Suprapubic skin (tissue), 4 donors: ENCODE results near the gene SPINK14. TPM values are rescaled to one million over a fixed set of nuclear protein-coding genes. Genes with fewer than 3 reads are reported as not detected.

Experiments used
- DNase-seq, 2 donors: peaks; one replicate each; pipeline ENCODE4 v3.0.0-alpha.2; 2019; ENCODE audit warnings: low spot score in 2 of 2
- H3K27ac ChIP-seq: fragments of 200-600 bp; sonication (generic); one replicate; pipeline ENCODE4 v1.5.1; 2019
- H3K27me3 ChIP-seq: fragments of 200-600 bp; sonication (generic); one replicate; pipeline ENCODE4 v1.5.1; 2019
- H3K36me3 ChIP-seq: fragments of 200-600 bp; sonication (generic); one replicate; pipeline ENCODE4 v1.5.1; 2019
- H3K4me1 ChIP-seq: fragments of 200-600 bp; sonication (generic); one replicate; pipeline ENCODE4 v1.5.1; 2019
- H3K4me3 ChIP-seq: fragments of 200-600 bp; sonication (generic); one replicate; pipeline ENCODE4 v1.5.1; 2019; ENCODE audit warnings: mild to moderate bottlenecking
- H3K9me3 ChIP-seq: fragments of 200-600 bp; sonication (generic); one replicate; pipeline ENCODE4 v1.5.1; 2019
- EP300 ChIP-seq: sonication (generic); formaldehyde crosslinking; IDR thresholded peaks from one replicate; pipeline ENCODE4 v1.6.1; 2017; ENCODE audit warnings: antibody characterized with exemption
- POLR2A ChIP-seq, 2 donors: fragments of 450-650 bp; IDR thresholded peaks; one replicate each; pipeline ENCODE4 v1.6.1; 2017; ENCODE audit warnings: antibody characterized with exemption in 2 of 2, mild to moderate bottlenecking in 2 of 2, moderate library complexity in 2 of 2
- POLR2AphosphoS5 ChIP-seq, 3 donors: sonication (generic); formaldehyde crosslinking; IDR thresholded peaks; one replicate each; pipeline ENCODE4 v1.6.1; 2017; ENCODE audit warnings: antibody characterized with exemption in 3 of 3
- WGBS: methylation state at CpG from one replicate; pipeline ENCODE4 v1.1.5; 2018; 5-methylcytosine and 5-hydroxymethylcytosine counted together
- total RNA-seq, 4 donors: library from RNA; depleted of rRNA; stranded (reverse); fragments of >200 nt; gene quantifications; one replicate each; pipeline ENCODE4 v1.1.0, GENCODE V29; 2016
- TF ChIP-seq, protein P1 (sequence below), 2 donors: fragments of 200-600 bp in 1 of 2; fragments of 450-650 bp in 1 of 2; sonication (generic) in 1 of 2; IDR thresholded peaks; one replicate each; pipeline ENCODE4 v1.5.1; 2016 to 2019; ENCODE audit warnings: antibody characterized with exemption in 2 of 2, mild to moderate bottlenecking in 1 of 2, moderate library complexity in 1 of 2

Gene SPINK14
- total RNA-seq, 4 donors from 2014 or later, result not detected

DNA sequence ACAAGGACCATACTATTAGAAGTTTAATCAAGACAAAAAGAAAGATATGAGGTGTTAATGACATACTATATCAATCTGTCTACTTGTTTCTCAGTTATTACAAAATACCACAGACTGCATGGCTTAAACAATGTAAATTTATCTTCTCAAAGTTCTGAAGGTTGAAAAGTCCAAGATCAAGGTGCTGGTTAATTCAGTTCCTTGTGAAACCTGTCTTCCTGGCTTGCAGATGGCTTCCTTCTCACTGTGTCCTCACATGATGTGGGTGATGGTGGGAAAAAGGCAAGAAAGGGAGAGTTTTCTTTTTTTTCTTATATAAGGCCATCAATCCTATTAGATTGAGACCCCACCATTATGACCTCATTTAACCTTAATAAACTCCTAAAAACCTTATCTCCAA, 15.6 kb upstream of the SPINK14 start:
- TF ChIP-seq EP300 (no peak), POLR2A (IDR thresholded peaks at IDR 0.05) (no peak), POLR2AphosphoS5 (IDR thresholded peaks at IDR 0.05) (no peak)
- TF ChIP-seq, protein P1, sequence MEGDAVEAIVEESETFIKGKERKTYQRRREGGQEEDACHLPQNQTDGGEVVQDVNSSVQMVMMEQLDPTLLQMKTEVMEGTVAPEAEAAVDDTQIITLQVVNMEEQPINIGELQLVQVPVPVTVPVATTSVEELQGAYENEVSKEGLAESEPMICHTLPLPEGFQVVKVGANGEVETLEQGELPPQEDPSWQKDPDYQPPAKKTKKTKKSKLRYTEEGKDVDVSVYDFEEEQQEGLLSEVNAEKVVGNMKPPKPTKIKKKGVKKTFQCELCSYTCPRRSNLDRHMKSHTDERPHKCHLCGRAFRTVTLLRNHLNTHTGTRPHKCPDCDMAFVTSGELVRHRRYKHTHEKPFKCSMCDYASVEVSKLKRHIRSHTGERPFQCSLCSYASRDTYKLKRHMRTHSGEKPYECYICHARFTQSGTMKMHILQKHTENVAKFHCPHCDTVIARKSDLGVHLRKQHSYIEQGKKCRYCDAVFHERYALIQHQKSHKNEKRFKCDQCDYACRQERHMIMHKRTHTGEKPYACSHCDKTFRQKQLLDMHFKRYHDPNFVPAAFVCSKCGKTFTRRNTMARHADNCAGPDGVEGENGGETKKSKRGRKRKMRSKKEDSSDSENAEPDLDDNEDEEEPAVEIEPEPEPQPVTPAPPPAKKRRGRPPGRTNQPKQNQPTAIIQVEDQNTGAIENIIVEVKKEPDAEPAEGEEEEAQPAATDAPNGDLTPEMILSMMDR (IDR thresholded peaks at IDR 0.05), result no peak
- no peak for DNase-seq
- Histone ChIP-seq H3K4me1 (no peaks in the 10 kb centered on the region), H3K36me3 (no peaks in the 10 kb centered on the region), H3K9me3 (no peaks in the 10 kb centered on the region), H3K27ac (no peak overlapping the region), H3K4me3 (no peak overlapping the region), H3K27me3 (no peaks in the 10 kb centered on the region)

DNA sequence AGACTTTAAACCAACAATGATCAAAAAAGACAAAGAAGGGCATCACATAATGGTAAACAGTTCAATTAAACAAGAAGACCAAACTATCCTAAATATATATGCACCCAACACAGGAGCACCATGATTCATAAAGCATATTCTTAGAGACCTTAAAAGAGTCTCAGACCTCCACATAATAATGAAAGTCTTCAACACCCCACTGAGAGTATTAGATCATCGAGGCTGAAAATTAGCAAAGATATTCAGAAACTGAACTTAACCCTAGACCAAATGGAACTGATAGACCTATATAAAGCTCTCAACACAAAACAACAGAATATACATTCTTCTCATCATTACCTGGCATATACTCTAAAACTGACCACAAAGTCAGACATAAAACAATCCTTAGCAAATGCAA, 11.7 kb upstream of the SPINK14 start:
- no peak overlapping the region for H3K27ac ChIP-seq
- no peak overlapping the region for H3K4me3 ChIP-seq
- whole genome bisulfite sequencing, result 90% methylated on average over 1 of the region's 1 CpG
- H3K4me1 ChIP-seq, result no peaks in the 10 kb centered on the region
- no peaks in the 10 kb centered on the region for H3K27me3 ChIP-seq
- no peak for DNase-seq
- no peaks in the 10 kb centered on the region for H3K9me3 ChIP-seq
- no peak for TF ChIP-seq POLR2A (IDR thresholded peaks at IDR 0.05)
- no peaks in the 10 kb centered on the region for H3K36me3 ChIP-seq

DNA sequence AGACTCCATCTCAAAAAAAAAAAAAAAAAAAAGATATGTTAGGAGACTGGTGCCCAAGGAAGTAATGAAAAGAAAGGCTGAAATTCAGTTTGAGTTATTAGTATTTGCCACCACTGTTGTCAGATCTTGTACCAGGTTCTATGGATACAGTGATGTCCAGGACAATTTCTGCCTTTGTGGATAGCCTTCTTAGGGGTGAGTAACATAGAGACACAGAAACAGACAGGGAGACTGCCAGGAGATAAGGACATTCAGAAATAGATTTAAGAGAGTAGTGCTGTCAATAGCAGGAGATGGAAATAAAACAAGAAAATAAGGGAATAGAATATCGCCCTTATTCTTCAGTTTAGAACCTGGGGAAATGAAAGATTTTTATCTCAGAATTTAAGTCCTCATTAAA, 6.3 kb upstream of the SPINK14 start:
- no peak overlapping the region for H3K4me3 ChIP-seq
- H3K4me1 ChIP-seq, result no peaks in the 10 kb centered on the region
- H3K36me3 ChIP-seq, result no peaks in the 10 kb centered on the region
- DNase-seq, result no peak
- no peaks in the 10 kb centered on the region for H3K27me3 ChIP-seq
- no peak overlapping the region for H3K27ac ChIP-seq
- no peaks in the 10 kb centered on the region for H3K9me3 ChIP-seq
- TF ChIP-seq EP300, result no peak
- TF ChIP-seq POLR2AphosphoS5 (IDR thresholded peaks at IDR 0.05), result no peak
- no peak for TF ChIP-seq POLR2A (IDR thresholded peaks at IDR 0.05)
- TF ChIP-seq, protein P1 (IDR thresholded peaks at IDR 0.05), result no peak
- WGBS, result 82% methylated on average over 1 of the region's 1 CpG

DNA sequence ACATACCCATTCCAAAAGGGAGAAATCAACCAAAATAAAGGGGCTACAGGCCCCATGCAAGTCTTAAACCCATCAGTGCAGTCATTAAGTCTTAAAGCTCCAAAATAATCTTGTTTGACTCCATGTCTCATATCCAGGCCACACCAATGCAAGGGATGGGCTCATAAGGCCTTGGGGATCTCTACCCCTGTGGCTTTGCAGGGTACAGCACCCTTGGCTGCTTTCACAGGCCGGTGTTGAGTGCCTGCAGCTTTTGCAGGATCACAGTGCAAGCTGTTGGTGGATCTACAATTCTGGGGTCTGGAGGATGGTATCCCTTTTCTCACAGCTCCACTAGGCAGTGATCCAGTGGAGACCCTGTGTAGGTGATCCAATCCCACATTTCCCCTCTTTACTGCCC, 5.0 kb upstream of the SPINK14 start:
- H3K27me3 ChIP-seq, result no peaks in the 10 kb centered on the region
- no peak overlapping the region for H3K4me3 ChIP-seq
- H3K9me3 ChIP-seq, result no peaks in the 10 kb centered on the region
- H3K4me1 ChIP-seq, result no peaks in the 10 kb centered on the region
- H3K27ac ChIP-seq, result no peak overlapping the region
- no peaks in the 10 kb centered on the region for H3K36me3 ChIP-seq
- 80% methylated on average over 1 of the region's 1 CpG for WGBS
- TF ChIP-seq POLR2A (IDR thresholded peaks at IDR 0.05) (no peak), POLR2AphosphoS5 (IDR thresholded peaks at IDR 0.05) (no peak), EP300 (no peak)
- TF ChIP-seq, protein P1 (IDR thresholded peaks at IDR 0.05), result no peak
- DNase-seq, result no peak

DNA sequence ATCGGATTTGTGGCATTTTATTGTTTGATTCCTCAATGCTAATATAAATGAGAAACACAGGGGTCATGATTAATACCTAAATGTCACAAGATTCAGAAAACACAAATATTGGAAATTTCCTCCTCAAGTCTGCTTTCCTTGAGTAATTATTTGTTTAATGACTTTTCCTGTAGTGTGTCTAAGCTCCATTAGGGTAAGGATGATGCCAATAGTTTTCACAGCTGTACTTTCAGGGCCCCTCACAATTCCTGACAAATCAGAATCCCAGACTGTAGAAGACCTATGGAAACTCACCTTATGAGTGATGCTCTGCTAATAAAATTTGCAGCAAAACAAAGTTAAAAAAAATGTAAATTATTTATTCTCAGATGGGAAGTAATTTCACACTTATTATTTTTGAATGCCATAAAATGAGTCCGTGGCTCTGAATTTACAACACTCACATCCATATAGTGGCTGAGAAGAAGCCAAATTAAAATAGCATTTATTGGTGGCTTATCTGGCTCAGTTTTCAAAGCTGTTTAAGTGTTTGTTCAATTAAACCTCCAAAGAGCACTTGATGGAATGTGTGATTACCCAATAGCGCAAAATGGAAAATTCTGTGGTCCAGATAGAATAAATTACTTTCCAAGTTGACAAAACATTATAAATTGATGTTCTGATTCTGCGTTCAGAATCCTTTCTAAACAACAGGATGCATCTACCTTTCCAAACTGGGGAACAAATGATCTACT, 1.6 kb upstream of the SPINK14 start:
- no peaks in the 10 kb centered on the region for H3K9me3 ChIP-seq
- TF ChIP-seq EP300 (no peak), POLR2A (IDR thresholded peaks at IDR 0.05) (no peak), POLR2AphosphoS5 (IDR thresholded peaks at IDR 0.05) (no peak)
- TF ChIP-seq, protein P1 (IDR thresholded peaks at IDR 0.05), result no peak
- DNase-seq, result no peak
- no peaks in the 10 kb centered on the region for H3K4me1 ChIP-seq
- H3K36me3 ChIP-seq, result no peaks in the 10 kb centered on the region
- H3K27me3 ChIP-seq, result no peaks in the 10 kb centered on the region
- H3K27ac ChIP-seq, result no peak overlapping the region
- WGBS, result 76% methylated on average over 4 of the region's 4 CpGs
- no peak overlapping the region for H3K4me3 ChIP-seq

DNA sequence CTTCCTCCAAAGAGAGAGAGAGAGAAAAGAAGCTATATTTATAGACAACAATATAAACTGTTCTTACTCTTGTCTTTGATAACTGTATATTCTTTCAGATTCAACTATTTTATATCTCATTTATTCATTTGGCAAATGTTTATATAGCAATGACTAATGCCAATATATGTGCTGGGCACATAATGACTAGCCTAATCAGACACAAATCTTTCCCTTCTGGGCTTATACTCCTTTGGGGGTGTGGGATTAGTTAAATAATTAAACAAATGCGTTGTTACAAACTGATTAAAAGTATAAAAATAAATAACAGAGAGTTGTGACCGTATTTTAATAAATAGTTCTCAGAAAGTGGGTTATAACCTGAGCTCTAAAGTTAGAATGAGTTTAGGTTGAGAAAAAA, 4.0 kb downstream of the SPINK14 start:
- 54% methylated on average over 2 of the region's 2 CpGs for WGBS
- H3K27ac ChIP-seq, result no peak overlapping the region
- DNase-seq, result no peak
- no peaks in the 10 kb centered on the region for H3K4me1 ChIP-seq
- no peaks in the 10 kb centered on the region for H3K27me3 ChIP-seq
- no peaks in the 10 kb centered on the region for H3K36me3 ChIP-seq
- no peak for TF ChIP-seq EP300
- TF ChIP-seq POLR2AphosphoS5 (IDR thresholded peaks at IDR 0.05), result no peak
- TF ChIP-seq POLR2A (IDR thresholded peaks at IDR 0.05), result no peak
- TF ChIP-seq, protein P1 (IDR thresholded peaks at IDR 0.05), result no peak
- no peaks in the 10 kb centered on the region for H3K9me3 ChIP-seq
- no peak overlapping the region for H3K4me3 ChIP-seq
